NCI-H748 (cell line): ENCODE measurements around the gene FNIP2.
"Not testable (repeated sequence)": the region's sequence is repeated elsewhere in the genome, so short reads cannot be mapped to it uniquely, and the experiment has no call there.

ENCODE experiments used
- DNase-seq: peaks from one replicate; lab custom pipeline; 2025; ENCODE audit not compliant: unreplicated experiment; lab: John Stamatoyannopoulos, UW

The FNIP2 gene

GRCh38 chr4:158812543-158812942 lies 43.7 kb downstream of the FNIP2 start:
- no peak for DNase-seq

- DNase-seq = no peak
Measured at GRCh38 chr4:158813113-158813512, 44.3 kb downstream of the FNIP2 start.

- no peak for DNase-seq
Measured at GRCh38 chr4:158814207-158814606, 45.4 kb downstream of the FNIP2 start.

GRCh38 chr4:158814636-158815330 lies 46.0 kb downstream of the FNIP2 start:
- DNase-seq = no peak

DNA sequence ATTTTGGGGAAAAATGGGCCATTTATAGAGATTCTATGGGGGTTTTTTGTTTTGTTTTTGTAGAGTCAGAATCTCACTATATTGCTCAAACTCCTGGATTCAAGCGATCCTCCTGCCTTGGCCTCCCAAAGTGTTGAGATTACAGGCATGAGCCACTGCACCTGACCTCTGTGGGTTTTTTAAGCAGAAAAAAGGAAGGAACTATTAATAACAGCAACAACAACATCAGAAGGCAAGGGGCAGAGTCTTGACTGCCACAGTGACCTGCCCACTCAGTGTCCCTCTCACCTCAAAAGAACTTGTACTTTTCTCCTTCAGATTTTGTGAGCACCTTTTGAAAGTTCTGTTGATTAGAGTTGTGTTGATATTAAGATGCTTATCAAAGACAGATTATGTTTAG lies 48.1 kb downstream of the FNIP2 start:
- no peak for DNase-seq

GRCh38 chr4:158817562-158818296 lies 48.9 kb downstream of the FNIP2 start:
- DNase-seq = no peak

GRCh38 chr4:158818560-158819140 lies 49.8 kb downstream of the FNIP2 start:
- no peak for DNase-seq

- DNase-seq = no peak
Measured at GRCh38 chr4:158819942-158820786, 51.3 kb downstream of the FNIP2 start.

GRCh38 chr4:158821228-158821971 lies 52.6 kb downstream of the FNIP2 start:
- DNase-seq = no peak

GRCh38 chr4:158822348-158822747 lies 53.5 kb downstream of the FNIP2 start:
- DNase-seq = no peak

- DNase-seq = no peak
Measured at GRCh38 chr4:158823461-158823873, 54.6 kb downstream of the FNIP2 start.

GRCh38 chr4:158824425-158825274 lies 55.8 kb downstream of the FNIP2 start:
- DNase-seq = no peak

DNA sequence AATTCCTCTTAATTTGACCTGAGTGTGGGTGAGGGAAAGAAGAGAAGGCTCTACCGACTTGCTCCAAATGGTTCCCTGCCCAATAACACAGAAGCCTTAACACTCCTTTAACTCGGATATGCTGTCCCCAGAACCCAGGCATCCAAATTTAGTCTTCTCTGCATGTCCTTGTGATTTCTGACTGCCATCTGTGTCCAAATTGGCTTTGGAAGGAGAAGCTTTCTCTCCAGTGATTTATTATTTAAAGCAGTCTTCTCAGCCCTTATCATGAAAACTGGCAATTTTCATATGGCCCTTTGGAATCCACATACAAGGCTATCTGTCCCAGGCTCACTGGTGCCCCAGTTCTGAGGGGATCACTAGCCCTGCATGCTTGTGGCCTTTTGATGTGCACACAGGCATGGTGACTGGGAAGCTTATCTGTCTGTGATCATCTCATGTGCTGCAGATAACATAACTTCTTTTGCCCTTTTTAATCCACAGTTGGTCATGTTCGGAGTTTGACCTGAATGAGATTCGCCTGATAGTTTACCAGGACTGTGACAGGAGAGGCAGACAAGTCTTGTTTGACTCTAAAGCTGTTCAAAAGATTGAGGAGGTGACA lies 56.7 kb downstream of the FNIP2 start:
- DNase-seq = no peak

GRCh38 chr4:158826057-158826456 lies 57.2 kb downstream of the FNIP2 start:
- DNase-seq = no peak

- peak; percentile 34 for DNase-seq
Measured at GRCh38 chr4:158826882-158827281, 58.1 kb downstream of the FNIP2 start.

- DNase-seq = no peak
Measured at GRCh38 chr4:158827543-158827981, 58.7 kb downstream of the FNIP2 start.

DNA sequence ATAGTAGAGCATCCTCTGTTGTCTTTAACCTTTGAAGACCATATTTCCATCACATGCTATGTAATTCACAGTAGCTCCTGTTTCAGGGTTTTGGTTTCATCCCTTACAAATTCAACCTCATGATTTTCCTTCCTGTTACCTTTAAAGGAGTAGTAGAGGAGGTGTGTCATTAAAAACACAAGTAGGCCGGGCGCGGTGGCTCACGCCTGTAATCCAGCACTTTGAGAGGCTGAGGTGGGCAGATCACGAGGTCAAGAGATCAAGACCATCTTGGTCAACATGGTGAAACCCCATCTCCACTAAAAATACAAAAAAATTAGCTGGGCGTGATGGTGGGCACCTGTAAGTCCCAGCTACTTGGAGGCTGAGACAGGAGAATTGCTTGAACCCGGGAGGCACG lies 59.3 kb downstream of the FNIP2 start:
- DNase-seq = not testable (repeated sequence)

DNA sequence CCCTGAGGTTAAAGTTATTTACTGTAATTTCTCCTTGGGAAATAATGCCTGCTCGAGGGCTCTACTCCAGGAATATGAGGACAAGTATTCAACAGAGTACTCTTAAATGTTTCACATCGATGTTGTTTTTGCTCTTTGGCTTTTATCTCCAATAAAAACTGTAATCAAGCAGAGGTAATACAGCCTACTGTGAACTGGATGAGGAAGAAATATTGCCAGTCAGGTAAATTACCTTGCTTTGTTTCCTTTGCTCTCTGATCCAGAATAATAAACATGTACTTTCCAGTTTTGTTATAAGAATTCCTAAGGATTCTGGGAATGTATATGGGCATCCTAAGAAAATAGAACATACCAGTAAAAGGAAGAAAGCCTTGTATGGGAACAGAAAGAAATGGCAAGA lies 60.4 kb downstream of the FNIP2 start:
- no peak for DNase-seq

- no peak for DNase-seq
Measured at GRCh38 chr4:158833602-158834001, 64.8 kb downstream of the FNIP2 start.
